Body of pancreas (tissue), 4 donors: ENCODE results near the gene ALDH1L2. TPM values are rescaled to one million over a fixed set of nuclear protein-coding genes. Genes with fewer than 3 reads are reported as not detected.

ENCODE experiments used
- ATAC-seq: fragments of 150-250 bp; one replicate; pipeline ENCODE4 v1.9.1; 2016
- DNase-seq, 4 donors: peaks; one replicate each; pipeline ENCODE4 v3.0.0-alpha.2; 2019
- H3K27ac ChIP-seq, 4 donors: fragments of 200-600 bp; sonication (generic); 1 replicate in 3 of 4; 2 replicates in 1 of 4; pipeline versions ENCODE4 v1.5.1 to v1.6.1; 2016 to 2019; ENCODE audit warnings: mild to moderate bottlenecking in 1 of 4, mixed read lengths in 1 of 4, moderate library complexity in 1 of 4
- H3K27me3 ChIP-seq, 2 donors: fragments of 200-600 bp; sonication (generic); one replicate each; pipeline ENCODE4 v1.6.0; 2016; ENCODE audit warnings: mild to moderate bottlenecking in 1 of 2
- H3K36me3 ChIP-seq, 2 donors: fragments of 200-600 bp; sonication (generic); replicated peaks in 1 of 2; 2 replicates each; pipeline ENCODE4 v1.5.1; 2016; ENCODE audit warnings: low read depth in 2 of 2; ENCODE audit not compliant: insufficient read depth in 1 of 2
- H3K4me1 ChIP-seq: fragments of 200-600 bp; sonication (generic); one replicate; pipeline ENCODE4 v1.6.0; 2016
- H3K4me3 ChIP-seq, 2 donors: fragments of 200-600 bp; sonication (generic); 1 replicate in 1 of 2; 2 replicates in 1 of 2; pipeline ENCODE4 v1.5.1; 2016 to 2019
- H3K9me3 ChIP-seq, 3 donors: fragments of 200-600 bp; sonication (generic); 1 replicate in 2 of 3; 2 replicates in 1 of 3; pipeline ENCODE4 v1.5.1; 2016
- POLR2A ChIP-seq, 3 donors: fragments of 450-650 bp; IDR thresholded peaks; one replicate each; pipeline ENCODE4 v1.6.1; 2016; ENCODE audit warnings: antibody characterized with exemption in 3 of 3, mild to moderate bottlenecking in 2 of 3
- WGBS, 2 donors: methylation state at CpG; one replicate each; pipeline ENCODE4 v1.1.5; 2017; 5-methylcytosine and 5-hydroxymethylcytosine counted together
- intact Hi-C: fragments of 100-400 bp; cut with DNase I; formaldehyde crosslinking; loops from one replicate; pipeline ENCODE4 v1.15.1; 2023
- total RNA-seq, 2 donors: library from RNA; depleted of rRNA; stranded (reverse); fragments of >200 nt; gene quantifications; one replicate each; pipeline ENCODE4 v1.1.0, GENCODE V29; 2016
- TF ChIP-seq, protein P1 (sequence below), 7 experiments: fragments of 450-650 bp in 4 of 7; fragments of 200-600 bp in 3 of 7; sonication (generic) in 3 of 7; IDR thresholded peaks; one replicate each; pipeline ENCODE4 v1.5.1; 2016 to 2019; ENCODE audit warnings: antibody characterized with exemption in 7 of 7

ALDH1L2 gene
- total RNA-seq, 2 donors from 2014 or later, result 31.1 to 71.2 TPM

DNA sequence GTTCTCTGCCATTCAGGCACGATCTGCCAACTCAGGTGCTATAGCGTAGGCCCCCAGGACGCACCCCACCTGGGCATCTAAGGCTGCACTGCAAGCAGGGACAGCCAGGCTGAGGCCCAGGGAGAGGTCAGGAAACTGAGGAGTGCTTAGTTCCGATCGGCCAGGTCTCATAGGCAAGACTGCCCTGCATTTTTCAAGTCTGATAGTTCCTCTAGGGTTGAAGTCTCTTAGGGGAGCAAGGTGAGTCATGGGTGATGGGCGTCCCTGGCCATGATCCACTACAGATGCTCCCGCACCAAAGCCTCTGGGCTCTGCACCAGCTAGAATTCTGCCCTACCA, 84.9 kb downstream of the ALDH1L2 start:
- Histone ChIP-seq H3K36me3 (peaks cover 0 to 10% of the 10 kb centered on the region in 2 donors), H3K4me1 (peaks cover 19% of the 10 kb centered on the region), H3K27ac (peak overlapping the region; percentile 53 to 66 (median 58)), H3K9me3 (no peaks in the 10 kb centered on the region), H3K27me3 (no peaks in the 10 kb centered on the region), H3K4me3 (no peak overlapping the region)
- DNase-seq (no peak), ATAC-seq (peak; percentile 54)
- TF ChIP-seq, protein P1, sequence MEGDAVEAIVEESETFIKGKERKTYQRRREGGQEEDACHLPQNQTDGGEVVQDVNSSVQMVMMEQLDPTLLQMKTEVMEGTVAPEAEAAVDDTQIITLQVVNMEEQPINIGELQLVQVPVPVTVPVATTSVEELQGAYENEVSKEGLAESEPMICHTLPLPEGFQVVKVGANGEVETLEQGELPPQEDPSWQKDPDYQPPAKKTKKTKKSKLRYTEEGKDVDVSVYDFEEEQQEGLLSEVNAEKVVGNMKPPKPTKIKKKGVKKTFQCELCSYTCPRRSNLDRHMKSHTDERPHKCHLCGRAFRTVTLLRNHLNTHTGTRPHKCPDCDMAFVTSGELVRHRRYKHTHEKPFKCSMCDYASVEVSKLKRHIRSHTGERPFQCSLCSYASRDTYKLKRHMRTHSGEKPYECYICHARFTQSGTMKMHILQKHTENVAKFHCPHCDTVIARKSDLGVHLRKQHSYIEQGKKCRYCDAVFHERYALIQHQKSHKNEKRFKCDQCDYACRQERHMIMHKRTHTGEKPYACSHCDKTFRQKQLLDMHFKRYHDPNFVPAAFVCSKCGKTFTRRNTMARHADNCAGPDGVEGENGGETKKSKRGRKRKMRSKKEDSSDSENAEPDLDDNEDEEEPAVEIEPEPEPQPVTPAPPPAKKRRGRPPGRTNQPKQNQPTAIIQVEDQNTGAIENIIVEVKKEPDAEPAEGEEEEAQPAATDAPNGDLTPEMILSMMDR (IDR thresholded peaks at IDR 0.05), result peak in 1 of 7 experiments; percentile 3
- TF ChIP-seq POLR2A (IDR thresholded peaks at IDR 0.05), result no peak
- WGBS, 2 donors, result 48 to 71% methylated on average over 5 to 7 of the region's 7 CpGs
- intact Hi-C loops, result no loop called here

DNA sequence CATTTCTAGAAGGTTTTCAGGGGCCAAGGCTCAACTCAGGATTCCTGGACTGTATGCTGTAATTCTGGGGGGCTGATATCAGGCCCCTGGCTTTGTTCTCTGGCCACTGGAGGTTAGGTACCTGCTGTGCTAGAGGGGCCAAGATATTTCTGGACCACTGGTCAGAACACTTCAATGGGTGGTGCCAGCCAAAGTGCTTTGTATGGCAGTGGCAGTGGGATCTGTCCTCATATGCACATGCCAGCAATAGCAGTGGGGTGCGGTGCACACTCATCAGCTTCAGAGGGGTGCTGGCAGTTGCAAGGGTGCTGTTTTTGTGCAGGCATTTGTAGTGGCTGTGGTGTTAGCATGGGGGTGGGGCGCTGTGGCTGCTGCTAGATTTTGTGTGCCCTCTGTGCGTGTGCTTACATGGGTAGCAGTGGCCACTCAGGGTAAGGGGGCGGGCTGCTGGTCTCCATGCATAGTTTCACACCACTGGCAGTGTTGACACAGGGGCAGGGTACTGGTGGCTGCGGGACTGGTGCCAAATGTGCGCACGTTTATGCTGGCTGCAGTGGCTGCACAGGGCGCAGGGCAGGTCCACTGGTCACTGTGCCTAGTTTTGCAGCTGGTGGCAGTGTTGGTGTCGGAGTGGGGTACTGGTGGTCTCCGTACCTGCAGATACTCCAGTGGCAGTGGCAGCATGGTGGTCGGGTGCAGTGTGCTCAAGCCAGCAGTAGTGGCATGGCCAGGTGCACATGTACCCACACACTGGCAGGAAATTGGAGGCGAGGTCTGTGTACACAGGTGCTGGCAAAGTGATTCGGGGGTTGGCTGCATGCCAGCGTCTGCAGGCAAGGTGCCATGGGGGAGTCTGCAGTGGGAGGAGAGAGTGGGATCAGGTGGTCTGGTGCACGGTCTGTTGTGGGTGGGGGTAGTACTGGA, 85.6 kb downstream of the ALDH1L2 start:
- peaks cover 19% of the 10 kb centered on the region for H3K4me1 ChIP-seq
- intact Hi-C loops, result no loop called here
- H3K27me3 ChIP-seq, result no peaks in the 10 kb centered on the region
- DNase-seq (peak; percentile 85 to 90 (median 87)), ATAC-seq (peak; percentile 92)
- no peaks in the 10 kb centered on the region for H3K9me3 ChIP-seq
- H3K27ac ChIP-seq, result peak overlapping the region; percentile 53 to 66 (median 58)
- peaks cover 0 to 10% of the 10 kb centered on the region in 2 donors for H3K36me3 ChIP-seq
- TF ChIP-seq, protein P1 (IDR thresholded peaks at IDR 0.05), result peak in 1 of 7 experiments; percentile 1
- no peak for TF ChIP-seq POLR2A (IDR thresholded peaks at IDR 0.05)
- 32 to 42% methylated on average over 4 to 15 of the region's 15 CpGs for WGBS, 2 donors
- H3K4me3 ChIP-seq, result no peak overlapping the region

DNA sequence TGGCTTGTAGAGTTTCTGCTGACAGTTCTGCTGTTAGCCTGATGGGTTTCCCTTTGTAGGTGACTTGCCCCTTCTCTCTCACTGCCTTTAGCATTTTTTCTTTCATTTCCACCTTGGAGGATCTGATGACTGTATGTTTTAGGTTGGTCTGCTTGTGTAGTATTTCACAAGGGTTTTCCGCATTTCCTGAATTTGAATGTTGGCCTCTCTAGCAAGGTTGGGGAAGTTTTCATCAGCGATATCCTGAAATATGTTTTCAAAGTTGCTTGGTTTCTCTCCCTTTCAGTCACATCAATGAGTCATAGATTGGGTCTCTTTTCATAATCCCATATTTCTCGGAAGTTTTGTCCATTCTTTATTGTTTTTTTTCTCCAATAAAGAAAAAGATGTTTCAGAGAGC, 86.7 kb downstream of the ALDH1L2 start:
- peaks cover 19% of the 10 kb centered on the region for H3K4me1 ChIP-seq
- H3K9me3 ChIP-seq, result no peaks in the 10 kb centered on the region
- no peak overlapping the region for H3K27ac ChIP-seq
- 87 to 93% methylated on average over 3 of the region's 3 CpGs for whole genome bisulfite sequencing, 2 donors
- TF ChIP-seq, protein P1 (IDR thresholded peaks at IDR 0.05), result no peak
- no peak for TF ChIP-seq POLR2A (IDR thresholded peaks at IDR 0.05)
- H3K4me3 ChIP-seq, result no peak overlapping the region
- DNase-seq (no peak), ATAC-seq (no peak)
- intact Hi-C loops, result no loop called here
- peaks cover 6 to 10% of the 10 kb centered on the region in 2 donors for H3K36me3 ChIP-seq
- no peaks in the 10 kb centered on the region for H3K27me3 ChIP-seq

DNA sequence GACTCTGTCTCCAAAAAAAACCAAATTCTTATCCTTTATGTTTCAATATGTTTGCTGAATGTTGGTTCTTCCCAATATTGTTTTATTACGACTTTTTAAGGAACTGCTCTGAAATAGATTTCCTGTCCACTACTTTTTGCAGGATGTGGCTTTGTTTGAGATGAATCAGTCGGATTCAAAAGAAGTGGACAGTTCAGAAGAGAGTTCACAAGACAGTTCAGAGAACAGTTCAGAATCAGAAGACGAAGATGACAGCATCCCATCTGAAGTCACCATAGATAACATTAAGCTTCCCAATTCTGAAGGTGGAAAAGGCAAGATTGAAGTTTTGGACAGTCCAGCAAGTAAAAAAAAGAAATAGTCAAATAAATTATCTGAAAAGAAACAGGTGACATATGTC, 89.9 kb downstream of the ALDH1L2 start:
- Histone ChIP-seq H3K27me3 (no peaks in the 10 kb centered on the region), H3K4me3 (no peak overlapping the region), H3K27ac (no peak overlapping the region), H3K36me3 (peaks cover 10 to 11% of the 10 kb centered on the region in 2 donors), H3K4me1 (peaks cover 33% of the 10 kb centered on the region), H3K9me3 (no peaks in the 10 kb centered on the region)
- no peak for DNase-seq
- ATAC-seq, result no peak
- WGBS, 2 donors, result 74 to 84% methylated on average over 3 of the region's 3 CpGs
- TF ChIP-seq POLR2A (IDR thresholded peaks at IDR 0.05), result no peak
- TF ChIP-seq, protein P1 (IDR thresholded peaks at IDR 0.05), result no peak
- intact Hi-C loops, result no loop called here
